Lower lobe of right lung (tissue), 2 donors: ENCODE results near the gene METTL15. TPM values are rescaled to one million over a fixed set of nuclear protein-coding genes. Genes with fewer than 3 reads are reported as not detected.

Source experiments
- ATAC-seq, 2 donors: fragments of 200-7000 bp; cut with Tn5 transposase; one replicate each; pipeline ENCODE4 v1.9.1; 2020 to 2022; ENCODE audit warnings: mild to moderate bottlenecking in 2 of 2, moderate library complexity in 2 of 2
- DNase-seq: peaks from one replicate; pipeline ENCODE4 v3.0.0-alpha.2; 2020
- H3K27ac ChIP-seq: fragments of 200-600 bp; one replicate; pipeline ENCODE4 v1.8.0; 2022
- H3K27me3 ChIP-seq: fragments of 200-600 bp; one replicate; pipeline ENCODE4 v1.8.0; 2022; ENCODE audit warnings: low read depth
- H3K36me3 ChIP-seq: fragments of 200-600 bp; one replicate; pipeline ENCODE4 v1.8.0; 2022; ENCODE audit warnings: mild to moderate bottlenecking
- H3K4me1 ChIP-seq: fragments of 200-600 bp; one replicate; pipeline ENCODE4 v1.8.0; 2022
- H3K4me3 ChIP-seq: fragments of 200-600 bp; one replicate; pipeline ENCODE4 v1.8.0; 2022; ENCODE audit warnings: mild to moderate bottlenecking
- H3K9me3 ChIP-seq: fragments of 200-600 bp; one replicate; pipeline ENCODE4 v1.8.0; 2022
- CTCF ChIP-seq: fragments of 200-600 bp; IDR thresholded peaks from one replicate; pipeline ENCODE4 v1.8.0; 2022; ENCODE audit warnings: antibody characterized with exemption, mild to moderate bottlenecking
- intact Hi-C: fragments of 100-400 bp; cut with DNase I; formaldehyde crosslinking; loops from one replicate; pipeline ENCODE4 v1.11.0; 2022
- total RNA-seq: library from RNA; stranded (reverse); fragmentation: NEBNext Ultra II Directional; extraction: Animal tissue kit (Norgen Biotek cat#: 25700); gene quantifications from one replicate; pipeline ENCODE4 v1.2.1, GENCODE V29; 2021
- donor health status: DM: no; HTN: yes; CAD: no; lungs with severe emphysema.

The METTL15 gene
- total RNA-seq, 1 donor from 2014 or later: 15.2 TPM

DNA sequence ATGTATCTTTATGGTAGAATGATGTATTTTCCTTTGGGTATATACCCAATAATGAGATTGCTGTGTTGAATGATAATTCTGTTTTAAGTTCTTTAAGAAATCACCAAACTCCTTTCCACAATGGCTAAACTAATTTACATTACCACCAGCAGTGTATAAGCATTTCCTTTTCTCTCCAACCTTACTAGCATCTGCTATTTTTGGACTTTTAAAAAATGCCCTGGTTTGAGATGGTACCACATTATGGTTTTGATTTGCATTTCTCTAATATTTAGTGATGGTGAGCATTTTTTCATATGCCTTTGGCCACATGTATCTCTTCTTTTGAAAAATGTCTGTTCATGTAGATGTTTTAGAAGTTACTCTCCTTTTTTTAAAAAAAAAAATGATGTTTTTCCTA lies 142.0 kb downstream of the METTL15 start:
- Histone ChIP-seq H3K4me1 (no peaks in the 10 kb centered on the region), H3K4me3 (no peak overlapping the region), H3K36me3 (no peaks in the 10 kb centered on the region), H3K27me3 (no peaks in the 10 kb centered on the region), H3K27ac (no peak overlapping the region), H3K9me3 (no peaks in the 10 kb centered on the region)
- intact Hi-C loops: no loop called here
- TF ChIP-seq CTCF: no peak
- ATAC-seq (no peak), DNase-seq (no peak)

GRCh38 chr11:28251257-28251656 lies 143.1 kb downstream of the METTL15 start:
- Histone ChIP-seq H3K9me3 (no peaks in the 10 kb centered on the region), H3K4me3 (no peak overlapping the region), H3K4me1 (no peaks in the 10 kb centered on the region), H3K27ac (no peak overlapping the region), H3K27me3 (no peaks in the 10 kb centered on the region), H3K36me3 (no peaks in the 10 kb centered on the region)
- ATAC-seq (no peak), DNase-seq (no peak)
- intact Hi-C loops: no loop called here
- no peak for TF ChIP-seq CTCF

DNA sequence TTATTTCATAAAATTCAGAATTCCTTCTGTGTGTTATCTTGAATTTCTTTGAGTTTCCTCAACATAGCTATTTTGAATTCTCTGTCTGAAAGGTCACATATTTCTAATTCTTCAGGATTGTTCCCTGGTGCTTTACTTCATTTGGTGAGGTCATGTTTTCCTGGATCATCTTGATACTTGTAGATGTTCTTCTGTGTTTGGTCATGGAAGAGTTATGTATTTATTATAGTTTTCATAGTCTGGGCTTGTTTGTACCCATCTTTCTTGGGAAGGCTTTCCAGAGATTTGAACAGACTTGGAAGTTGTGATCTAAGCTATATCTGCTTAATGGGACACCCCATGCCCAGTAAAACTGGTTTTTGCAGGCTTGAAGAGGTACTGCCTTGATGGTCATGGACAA lies 149.6 kb downstream of the METTL15 start:
- Histone ChIP-seq H3K27me3 (no peaks in the 10 kb centered on the region), H3K4me3 (no peak overlapping the region), H3K27ac (no peak overlapping the region), H3K9me3 (no peaks in the 10 kb centered on the region), H3K36me3 (no peaks in the 10 kb centered on the region), H3K4me1 (no peaks in the 10 kb centered on the region)
- ATAC-seq: no peak
- DNase-seq: no peak
- intact Hi-C loops: no loop called here
- no peak for TF ChIP-seq CTCF

DNA sequence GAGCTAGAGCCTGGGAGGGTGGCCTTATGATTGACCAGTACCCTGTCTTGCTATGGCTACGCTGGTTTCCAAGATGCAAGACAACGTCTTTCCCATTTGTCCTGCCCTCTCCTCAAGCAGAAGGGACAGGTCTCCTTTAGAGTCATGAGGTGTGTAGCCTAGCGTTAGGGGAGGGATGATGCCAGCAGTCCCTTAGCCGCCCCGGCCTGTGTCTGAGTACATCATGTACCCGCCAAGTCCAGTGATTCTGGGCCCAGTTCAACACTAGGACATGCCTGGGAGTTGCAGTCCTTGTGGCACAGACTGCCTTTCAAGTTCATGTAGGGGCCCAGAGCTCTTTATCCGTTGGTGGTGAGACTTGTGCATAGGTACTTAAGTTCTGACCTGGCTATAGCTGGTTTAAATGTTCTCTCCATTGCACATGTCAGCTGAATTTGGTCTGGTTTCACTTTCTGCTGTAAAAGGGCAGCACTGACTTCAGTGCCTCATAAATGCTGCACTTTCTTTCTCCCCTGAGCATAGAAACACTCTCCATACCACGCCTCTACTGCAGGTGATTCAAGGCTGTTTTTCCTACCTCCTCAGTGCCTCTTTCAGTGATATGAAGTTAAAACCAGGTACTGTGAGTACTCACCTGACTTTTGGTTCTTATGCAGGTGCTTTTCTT lies 151.1 kb downstream of the METTL15 start:
- Histone ChIP-seq H3K36me3 (no peaks in the 10 kb centered on the region), H3K27me3 (no peaks in the 10 kb centered on the region), H3K4me1 (no peaks in the 10 kb centered on the region), H3K27ac (no peak overlapping the region), H3K4me3 (no peak overlapping the region), H3K9me3 (no peaks in the 10 kb centered on the region)
- intact Hi-C loops: no loop called here
- no peak for TF ChIP-seq CTCF
- DNase-seq: no peak
- ATAC-seq: no peak

- H3K9me3 ChIP-seq: no peaks in the 10 kb centered on the region
- no peaks in the 10 kb centered on the region for H3K27me3 ChIP-seq
- no peaks in the 10 kb centered on the region for H3K4me1 ChIP-seq
- intact Hi-C loops: no loop called here
- ATAC-seq: no peak
- H3K27ac ChIP-seq: no peak overlapping the region
- H3K36me3 ChIP-seq: no peaks in the 10 kb centered on the region
- no peak for TF ChIP-seq CTCF
- DNase-seq: no peak
- H3K4me3 ChIP-seq: no peak overlapping the region
Measured at GRCh38 chr11:28268925-28269324, 160.7 kb downstream of the METTL15 start.
